SKM-1 treated with dmso at 0.1 percent for 144 hours (cell line): ENCODE measurements around the gene ATP5F1D.
A peak's percentile ranks its signal among the peaks of the same experiment; 100 is the strongest.

Experiments
- DNase-seq: peaks from one replicate; lab custom pipeline; 2025; ENCODE audit not compliant: unreplicated experiment; lab: John Stamatoyannopoulos, UW

Gene ATP5F1D

DNA sequence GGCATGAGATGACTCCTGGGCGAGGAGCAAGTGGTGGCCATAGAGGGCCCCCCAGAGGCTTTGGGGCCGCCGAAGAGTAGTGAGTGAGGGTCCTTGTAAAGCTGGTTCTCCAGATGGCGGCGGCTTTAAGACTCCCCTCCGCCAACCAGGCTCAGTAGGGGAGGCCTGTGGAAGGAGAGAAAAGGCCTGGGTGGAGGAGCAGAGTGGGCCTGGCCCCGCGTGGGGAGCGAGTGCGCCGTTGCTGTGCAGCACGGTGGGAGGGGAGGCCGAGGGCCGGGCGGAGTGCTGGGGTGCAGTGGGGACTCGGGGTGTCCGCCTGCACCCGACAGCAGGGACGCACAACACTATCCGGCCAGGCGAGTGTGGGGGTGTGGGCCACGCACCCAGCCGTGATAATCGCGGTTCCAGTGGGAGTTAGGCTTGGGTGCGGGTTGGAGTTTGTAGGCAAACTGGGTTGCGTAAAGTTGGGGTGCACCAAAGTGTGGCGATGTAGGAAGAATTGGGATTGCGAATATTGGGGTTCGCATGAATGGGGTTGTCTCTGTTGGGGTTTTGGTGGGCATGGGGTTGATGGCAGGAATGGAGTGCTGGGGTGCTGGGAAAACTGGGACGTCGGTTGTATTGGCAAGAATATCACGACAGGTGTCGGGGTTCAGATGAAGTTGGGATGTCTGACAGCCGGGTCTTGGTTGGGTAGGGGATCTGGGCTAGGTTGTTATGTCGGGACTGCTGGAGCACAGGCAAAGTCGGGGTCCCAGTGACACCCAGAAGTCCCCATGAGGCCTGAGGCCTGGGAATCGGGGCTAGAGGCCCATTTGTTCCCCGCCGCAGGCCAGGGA, 26.9 kb downstream of the ATP5F1D start:
- DNase-seq, result no peak

DNA sequence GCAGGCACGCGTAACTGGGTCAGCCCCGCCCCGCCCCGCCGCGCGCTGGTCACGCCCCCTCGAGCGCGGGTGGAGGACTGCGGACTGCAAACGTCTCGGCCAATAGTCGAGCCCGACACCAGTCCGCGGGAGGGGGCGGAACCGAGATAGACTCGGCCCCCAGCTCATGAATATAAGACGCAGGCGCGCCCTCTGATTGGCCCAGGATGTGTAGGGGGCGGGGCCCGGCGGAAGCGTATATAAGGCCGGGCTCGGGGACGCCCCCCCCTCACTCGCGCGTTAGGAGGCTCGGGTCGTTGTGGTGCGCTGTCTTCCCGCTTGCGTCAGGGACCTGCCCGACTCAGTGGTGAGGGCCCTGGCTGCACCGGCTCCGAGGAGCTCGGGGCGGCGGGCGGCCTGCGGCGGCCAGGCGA, 27.5 kb downstream of the ATP5F1D start, which contains the start of gene CIRBP:
TSS of gene CIRBP (plus strand) at position 268 of the 413 bp plus-strand sequence. CDS start 1,602 bp downstream, outside the sequence.
- DNase-seq, result peak; percentile 97

DNA sequence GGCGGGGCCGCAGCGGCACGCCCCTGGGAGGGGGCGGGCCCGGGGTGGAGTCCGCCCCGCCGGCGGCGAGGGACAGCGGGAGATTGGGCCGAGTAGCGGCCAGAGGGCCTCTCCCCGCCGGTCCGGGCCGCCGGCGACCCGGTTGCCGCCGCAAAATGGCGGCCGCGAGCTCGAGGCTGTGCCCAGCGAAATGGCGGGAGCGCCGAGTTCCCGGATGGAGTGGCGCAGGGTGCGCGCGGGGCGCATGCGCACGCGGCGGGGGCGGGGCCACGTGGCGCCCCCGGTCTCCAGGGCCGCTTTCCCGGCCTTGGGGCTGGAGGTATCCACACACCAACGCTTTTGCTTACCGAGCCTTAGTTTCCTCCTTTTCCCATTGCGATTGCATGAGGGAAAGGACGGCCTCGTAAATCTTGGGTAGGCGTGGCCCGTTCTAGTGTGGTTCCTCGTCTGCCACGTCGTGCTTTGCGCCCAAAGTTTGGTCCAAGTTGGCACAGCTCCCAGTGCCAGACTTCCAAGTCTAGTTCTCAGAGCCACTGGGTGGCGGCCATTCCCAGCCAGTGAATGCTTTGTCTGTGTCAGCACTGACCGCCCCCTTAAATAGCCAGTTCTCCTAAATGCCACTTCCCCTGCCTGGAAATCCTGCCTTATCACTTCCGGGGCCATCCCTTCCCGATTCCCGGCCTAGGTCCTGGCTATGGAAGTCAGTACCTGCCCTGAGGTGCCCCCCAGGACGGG, 28.1 kb downstream of the ATP5F1D start:
- DNase-seq, result peak; percentile 54

DNA sequence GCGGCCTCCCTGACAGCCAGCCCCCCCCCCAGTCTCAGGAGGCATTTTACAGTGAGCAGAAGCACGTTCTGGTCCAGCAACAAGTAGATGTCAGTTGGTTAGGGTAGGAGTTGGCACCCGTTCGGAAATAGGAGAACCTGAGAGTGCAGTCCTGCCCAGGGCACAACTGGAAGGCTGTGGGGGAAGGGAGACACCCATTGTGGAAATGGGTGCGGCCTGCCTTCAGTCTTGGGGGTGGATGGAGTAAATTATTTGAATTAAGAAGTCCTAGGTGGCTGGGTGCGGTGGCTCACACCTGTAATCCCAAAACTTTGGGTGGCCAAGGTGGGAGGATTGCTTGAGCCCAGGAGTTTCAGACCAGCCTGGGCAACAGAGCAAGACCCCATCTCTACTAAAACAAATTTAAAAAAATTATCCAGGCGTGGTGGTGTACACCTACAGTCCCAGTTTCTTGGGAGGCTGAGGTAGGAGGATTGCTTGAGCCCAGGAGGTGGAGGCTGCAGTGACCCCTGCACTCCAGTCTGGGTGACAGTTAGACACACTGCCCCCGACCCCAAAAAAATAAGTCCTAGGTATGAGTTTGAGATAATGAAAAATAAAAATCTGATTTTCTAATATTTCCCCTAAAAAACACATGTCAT, 28.8 kb downstream of the ATP5F1D start:
- DNase-seq, result no peak

DNA sequence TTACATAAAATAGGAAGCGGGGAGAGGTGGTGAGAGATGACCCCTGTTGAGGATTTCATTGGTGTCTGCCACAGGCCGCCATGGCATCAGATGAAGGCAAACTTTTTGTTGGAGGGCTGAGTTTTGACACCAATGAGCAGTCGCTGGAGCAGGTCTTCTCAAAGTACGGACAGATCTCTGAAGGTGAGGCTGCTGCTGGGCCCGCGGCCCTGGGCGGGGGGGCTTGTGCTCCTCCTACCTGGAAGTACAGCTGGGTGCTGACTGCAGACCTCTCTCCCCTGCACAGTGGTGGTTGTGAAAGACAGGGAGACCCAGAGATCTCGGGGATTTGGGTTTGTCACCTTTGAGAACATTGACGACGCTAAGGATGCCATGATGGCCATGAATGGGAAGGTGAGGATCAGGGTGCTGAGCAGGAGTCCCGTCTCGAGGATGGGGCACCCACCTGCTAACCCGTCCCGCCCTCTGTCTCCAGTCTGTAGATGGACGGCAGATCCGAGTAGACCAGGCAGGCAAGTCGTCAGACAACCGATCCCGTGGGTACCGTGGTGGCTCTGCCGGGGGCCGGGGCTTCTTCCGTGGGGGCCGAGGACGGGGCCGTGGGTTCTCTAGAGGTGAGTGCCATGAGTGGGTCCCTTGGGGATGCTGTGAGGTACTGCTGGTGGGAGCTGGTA, 29.4 kb downstream of the ATP5F1D start:
- DNase-seq, result no peak

DNA sequence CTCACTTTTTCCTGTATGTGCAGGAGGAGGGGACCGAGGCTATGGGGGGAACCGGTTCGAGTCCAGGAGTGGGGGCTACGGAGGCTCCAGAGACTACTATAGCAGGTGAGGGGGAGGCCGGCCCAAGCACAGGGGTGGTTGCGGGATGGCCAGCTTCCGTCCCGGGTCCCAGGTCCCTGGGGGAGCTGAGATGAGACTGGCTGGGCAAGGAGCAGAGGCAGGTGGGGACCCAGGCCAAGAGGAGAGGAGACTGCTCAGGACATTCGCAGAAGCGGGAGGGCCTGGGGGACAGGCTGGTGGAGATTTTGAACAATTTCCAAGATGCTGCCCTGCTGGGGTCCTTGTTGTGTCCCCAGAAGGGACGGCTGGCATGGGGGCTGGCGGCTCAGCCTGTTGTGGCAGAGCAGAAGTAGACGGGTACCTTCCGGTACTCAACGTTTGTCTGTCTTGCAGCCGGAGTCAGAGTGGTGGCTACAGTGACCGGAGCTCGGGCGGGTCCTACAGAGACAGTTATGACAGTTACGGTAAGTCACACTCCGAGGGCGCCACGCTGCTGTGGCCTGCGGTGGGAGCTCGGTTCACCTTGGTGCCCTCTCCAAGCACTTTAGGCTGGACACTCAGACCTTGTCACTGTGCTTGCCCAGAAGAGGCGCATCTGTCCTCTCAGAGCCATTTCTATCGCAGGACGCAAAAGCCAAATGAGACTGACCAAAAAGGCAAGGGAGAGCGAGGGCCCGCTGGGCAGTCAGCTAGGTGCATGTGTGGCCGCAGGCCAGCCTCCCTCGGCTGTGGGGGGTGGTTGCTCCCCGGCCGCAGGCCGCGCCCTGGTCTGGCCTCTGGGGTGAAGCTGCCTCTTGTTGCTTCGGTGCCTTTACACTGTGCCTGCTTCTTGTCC, 30.2 kb downstream of the ATP5F1D start:
- DNase-seq, result no peak

DNA sequence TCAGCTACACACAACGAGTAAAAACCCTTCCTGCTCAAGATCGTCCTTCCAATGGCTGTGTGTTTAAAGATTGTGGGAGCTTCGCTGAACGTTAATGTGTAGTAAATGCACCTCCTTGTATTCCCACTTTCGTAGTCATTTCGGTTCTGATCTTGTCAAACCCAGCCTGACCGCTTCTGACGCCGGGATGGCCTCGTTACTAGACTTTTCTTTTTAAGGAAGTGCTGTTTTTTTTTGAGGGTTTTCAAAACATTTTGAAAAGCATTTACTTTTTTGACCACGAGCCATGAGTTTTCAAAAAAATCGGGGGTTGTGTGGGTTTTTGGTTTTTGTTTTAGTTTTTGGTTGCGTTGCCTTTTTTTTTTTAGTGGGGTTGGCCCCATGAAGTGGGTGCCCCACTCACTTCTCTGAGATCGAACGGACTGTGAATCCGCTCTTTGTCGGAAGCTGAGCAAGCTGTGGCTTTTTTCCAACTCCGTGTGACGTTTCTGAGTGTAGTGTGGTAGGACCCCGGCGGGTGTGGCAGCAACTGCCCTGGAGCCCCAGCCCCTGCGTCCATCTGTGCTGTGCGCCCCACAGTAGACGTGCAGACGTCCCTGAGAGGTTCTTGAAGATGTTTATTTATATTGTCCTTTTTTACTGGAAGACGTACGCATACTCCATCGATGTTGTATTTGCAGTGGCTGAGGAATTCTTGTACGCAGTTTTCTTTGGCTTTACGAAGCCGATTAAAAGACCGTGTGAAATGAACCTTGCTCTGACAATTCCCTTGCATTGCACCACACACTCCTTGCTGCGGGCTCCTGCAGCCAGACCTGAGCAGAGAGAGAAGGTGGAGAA, 31.1 kb downstream of the ATP5F1D start:
- DNase-seq, result no peak

DNA sequence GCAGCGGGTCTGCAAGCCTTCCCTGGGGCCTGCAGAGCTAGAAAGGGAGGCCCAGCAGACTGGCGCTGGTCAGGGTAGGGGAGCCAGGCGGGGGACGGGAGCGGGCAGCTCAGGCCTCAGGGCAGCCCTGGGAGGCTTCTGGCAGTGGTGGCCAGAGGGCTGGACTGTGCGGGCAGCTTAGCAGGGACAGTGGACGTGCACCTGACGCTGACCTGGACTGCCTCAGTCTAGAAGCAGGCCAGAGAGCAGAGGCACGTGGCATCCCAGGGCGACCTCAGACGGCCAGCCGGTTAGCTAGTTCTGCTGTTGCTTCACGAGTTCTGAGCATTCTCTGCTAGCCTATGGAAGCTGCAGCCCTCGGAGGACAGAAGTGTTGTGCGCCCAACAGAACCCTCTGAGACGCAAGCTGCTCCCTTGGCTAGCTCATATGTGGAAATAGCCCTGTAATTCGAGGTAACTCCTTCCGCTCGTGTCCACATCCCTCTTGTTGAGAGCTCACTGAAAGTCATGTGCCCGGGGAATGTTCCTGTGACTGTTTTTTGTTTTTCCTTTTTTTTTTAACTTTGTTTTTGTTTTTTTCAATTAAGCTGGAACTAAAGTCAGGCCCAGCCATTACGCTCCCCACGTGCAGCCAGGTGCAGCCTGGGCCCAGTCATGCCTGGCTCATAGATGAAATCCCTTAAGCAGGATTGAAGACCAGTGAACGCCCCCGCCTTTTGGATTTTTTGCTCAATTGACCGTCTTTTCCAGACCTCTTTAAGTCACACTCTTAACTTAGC, 31.9 kb downstream of the ATP5F1D start:
- DNase-seq, result no peak

DNA sequence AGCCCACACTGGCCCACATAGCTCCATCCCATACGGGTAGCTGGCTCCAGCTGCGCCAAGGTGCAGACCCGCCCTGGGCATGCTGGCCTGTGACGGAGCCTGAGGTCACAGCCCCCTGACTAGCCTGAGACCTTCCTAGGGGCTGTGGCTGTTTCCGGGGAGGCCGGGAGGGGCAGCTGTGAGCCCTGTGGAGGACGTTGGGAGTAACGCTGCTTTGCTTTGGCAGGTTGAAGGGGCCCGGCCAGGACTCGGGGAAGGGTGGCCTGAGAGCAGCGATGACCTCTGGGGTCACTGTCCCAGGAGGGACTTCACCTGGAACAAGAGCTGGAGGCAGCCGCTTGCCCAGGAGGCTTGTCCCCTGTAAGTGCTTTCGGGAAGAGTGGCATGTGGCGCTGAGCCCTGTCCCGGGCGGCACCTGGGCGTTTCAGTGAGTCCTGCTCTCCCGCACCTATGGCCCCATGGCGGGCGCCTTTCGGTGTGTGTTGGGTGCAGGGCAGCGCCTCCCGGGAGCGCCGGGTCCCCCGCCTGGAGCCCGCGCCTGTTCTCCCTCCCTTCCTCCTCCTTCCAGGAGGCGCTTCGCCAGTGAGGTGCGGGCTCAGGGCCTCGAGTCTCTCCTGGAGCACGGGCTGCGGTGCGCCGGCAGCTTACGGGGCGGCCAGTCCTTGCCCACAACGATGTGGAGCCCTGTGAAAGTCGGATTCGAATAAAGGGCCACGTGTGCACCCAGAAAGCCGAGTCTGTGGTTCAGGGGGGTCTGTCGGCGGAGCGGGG, 32.7 kb downstream of the ATP5F1D start:
- DNase-seq, result no peak

DNA sequence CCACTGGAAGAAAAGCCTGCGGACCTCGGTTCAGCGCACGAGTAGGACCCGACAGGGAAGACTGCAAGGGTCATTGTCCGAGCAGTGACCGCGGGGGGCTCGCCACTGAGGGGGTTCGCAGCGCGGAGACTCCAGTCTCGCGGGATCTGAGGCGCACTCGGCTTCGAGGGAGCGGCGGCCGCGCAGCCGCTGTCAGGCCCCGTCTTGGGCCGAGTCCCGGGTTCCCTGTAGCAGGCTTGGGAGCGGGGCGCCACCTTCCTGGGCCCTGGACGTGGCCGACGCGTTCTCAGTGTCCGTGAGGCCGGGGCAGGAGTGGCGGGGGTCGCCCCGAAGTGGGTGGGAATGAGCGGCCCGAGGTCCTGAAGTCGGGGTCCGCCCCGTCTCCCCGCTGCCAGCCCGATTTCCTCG, 33.3 kb downstream of the ATP5F1D start:
- no peak for DNase-seq

DNA sequence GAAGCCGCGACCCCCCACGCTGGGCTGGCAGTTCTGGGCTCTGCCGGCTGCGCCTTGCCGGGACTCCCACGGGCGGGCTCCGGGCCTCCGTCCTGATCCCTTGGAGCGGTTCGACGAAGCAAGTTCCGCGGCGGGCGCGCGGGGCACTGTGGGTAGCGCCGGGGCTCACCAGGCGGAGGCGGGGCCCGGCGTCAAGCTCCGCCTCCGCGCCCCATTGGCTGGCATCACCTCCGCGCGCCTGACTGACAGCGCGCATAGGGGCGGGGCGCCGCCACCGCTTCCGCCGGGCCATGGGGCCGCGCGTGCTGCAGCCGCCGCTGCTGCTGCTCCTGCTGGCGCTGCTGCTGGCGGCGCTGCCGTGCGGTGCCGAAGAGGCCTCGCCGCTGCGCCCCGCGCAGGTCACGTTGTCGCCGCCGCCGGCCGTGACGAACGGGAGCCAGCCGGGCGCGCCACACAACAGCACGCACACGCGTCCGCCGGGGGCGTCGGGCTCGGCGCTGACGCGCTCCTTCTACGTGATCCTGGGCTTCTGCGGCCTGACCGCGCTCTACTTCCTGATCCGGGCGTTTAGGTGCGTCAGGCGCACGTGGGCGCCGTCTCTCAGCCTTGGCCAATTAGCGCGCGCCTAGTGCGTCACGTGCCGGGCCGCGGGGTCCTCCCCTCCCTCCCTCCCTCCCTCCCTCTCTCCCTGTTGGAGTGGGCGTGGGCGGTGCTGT, 33.9 kb downstream of the ATP5F1D start, which contains the start of gene FAM174C:
TSS of gene FAM174C (plus strand) at position 271 of the 716 bp plus-strand sequence. CDS start at position 291, 20 bp downstream.
- DNase-seq, result peak; percentile 95

DNA sequence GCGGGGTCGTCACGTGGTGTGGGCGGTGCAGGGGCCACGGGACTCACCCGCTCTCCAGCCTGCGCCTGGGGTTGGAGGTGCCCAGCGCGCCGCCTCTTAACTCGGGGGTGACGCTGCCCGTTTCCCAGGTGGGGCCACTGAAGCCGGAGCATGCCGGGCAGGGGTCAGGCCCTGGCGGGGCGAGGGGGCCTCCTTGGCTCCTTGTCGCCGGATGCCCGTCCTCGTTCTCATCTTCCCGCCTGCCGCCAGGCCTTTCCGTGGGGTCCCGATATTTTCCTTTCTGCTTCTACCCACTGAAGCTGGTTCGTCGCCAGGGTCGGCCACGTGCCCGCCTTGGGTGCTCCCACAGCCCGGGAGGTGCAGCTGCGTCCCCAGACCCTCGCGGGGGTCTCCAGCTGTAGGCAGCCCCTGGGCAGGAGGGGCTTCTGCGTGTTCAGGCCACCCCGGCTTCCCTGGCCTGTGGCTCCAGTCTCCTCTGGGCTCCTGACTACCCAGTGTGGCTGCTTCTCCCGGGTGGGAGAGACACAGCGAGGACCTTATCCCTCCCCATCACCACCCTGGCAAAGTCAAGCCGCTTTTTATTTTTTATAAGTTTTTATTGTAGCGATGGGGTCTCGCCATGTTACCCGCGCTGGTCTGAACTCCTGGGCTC, 34.6 kb downstream of the ATP5F1D start:
- DNase-seq, result no peak

DNA sequence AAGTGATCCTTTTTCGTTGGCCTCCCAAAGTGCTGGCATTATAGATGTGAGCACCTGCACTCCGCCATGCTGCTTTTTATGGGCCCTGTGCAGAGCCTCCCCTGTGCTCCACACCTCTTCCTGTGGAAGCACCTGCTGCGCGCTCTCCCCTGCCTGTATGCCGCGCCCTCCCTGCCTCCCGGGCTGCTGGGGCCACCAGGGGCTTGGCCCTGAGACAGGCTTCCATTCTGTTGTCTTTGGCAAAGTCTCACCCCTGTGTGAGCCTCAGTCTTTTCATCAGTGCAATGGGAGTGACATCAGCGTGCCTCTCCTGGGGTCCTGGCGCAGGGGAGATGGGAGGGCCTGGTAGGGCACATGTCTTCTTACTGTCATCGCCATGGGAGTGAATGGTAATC, 35.1 kb downstream of the ATP5F1D start:
- no peak for DNase-seq

DNA sequence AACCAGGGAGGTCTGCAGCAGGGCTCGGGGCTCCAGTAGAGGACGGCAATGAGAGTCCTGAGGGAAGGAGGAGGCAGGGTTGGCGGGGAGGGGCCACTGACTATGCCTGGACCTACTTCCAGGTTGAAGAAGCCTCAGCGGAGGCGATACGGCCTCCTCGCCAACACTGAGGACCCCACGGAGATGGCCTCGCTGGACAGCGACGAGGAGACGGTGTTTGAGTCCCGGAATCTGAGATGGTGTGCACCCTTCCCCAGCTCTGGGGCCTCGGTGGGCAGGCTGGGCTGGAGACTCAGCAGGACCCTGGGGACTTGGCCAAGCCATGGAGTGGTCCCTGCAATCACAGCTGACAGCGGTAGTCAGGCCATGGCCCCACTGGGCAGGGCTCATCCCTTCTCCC, 35.5 kb downstream of the ATP5F1D start:
- DNase-seq, result no peak

DNA sequence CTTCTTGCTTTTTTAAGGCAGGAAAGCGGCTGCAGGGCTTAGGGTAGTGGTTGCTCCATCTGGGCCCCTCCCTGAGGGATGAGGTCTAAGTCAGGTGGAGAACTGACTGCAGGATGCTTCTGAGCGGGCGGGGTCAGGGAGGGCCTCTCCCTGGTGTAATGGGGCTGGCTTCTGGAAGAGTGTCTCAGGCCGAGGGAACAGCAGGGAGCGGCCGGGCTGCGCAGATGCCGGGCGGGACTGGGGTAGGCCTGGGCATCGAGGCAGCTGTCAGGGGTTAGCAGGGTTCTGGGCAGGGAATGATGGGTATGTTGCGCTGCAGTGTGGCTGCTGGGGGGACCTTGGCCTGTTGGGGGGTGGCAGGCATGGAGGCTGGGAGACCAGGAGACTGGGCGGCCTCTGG, 36.5 kb downstream of the ATP5F1D start:
- no peak for DNase-seq
